Measurements from ENCODE around the gene OR5K2. TPM values are rescaled to one million over a fixed set of nuclear protein-coding genes. Genes with fewer than 3 reads are reported as not detected.

Gene OR5K2
- total and polyA plus RNA-seq, 5 donors from 2014 or later, result not detected

DNA sequence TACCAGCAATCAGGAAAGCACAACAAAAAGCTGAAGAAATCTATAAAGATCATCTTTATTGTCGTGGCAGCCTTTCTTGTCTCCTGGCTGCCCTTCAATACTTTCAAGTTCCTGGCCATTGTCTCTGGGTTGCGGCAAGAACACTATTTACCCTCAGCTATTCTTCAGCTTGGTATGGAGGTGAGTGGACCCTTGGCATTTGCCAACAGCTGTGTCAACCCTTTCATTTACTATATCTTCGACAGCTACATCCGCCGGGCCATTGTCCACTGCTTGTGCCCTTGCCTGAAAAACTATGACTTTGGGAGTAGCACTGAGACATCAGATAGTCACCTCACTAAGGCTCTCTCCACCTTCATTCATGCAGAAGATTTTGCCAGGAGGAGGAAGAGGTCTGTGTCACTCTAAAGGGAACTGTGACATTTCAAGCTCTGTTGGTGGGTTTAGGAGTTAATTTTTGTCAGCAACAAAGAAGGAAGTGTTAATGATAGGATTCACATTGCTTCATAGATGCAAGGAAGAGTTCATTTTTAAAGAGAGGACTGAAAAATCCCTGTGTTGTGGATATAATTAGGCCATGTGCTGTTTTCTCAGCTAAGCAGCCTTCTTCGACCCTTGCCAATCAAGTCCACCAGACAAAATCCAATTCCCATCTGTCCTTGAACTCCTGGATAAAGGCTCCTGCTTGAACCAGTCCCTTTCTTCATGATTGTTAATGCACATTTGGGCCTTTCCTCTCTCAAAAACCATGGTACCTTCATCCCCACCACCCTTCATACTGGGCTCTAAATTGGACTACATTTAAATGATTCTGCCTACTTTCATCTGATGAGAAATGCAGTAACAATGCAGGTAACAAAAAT is 35.5 kb downstream of the OR5K2 start:
- Histone ChIP-seq H3K9me3 (ENCODE audit: control insufficient read depth in 2 of 2, low read length in 2 of 2) (no peaks in the 10 kb centered on the region), H3K4me1 (ENCODE audit: control insufficient read depth, insufficient read depth, low read length, poor library complexity, severe bottlenecking) (peaks cover 16% of the 10 kb centered on the region), H3K27me3 (ENCODE audit: control insufficient read depth, insufficient read depth, low read length) (no peaks in the 10 kb centered on the region), H3K36me3 (ENCODE audit: control insufficient read depth, insufficient read depth, low read length) (peaks cover 2% of the 10 kb centered on the region), H3K4me3 (ENCODE audit: low read depth, low read length) (peak overlapping the region; percentile 94), H3K27ac (ENCODE audit: insufficient read depth, low read length, poor library complexity, severe bottlenecking) (peak overlapping the region; percentile 38)
- peak overlapping the region in 1 of 3 donors; percentile 38 for H3K27ac Mint-ChIP-seq
- H3K4me1 Mint-ChIP-seq, result peaks cover 11 to 48% (median 27%) of the 10 kb centered on the region in 4 donors
- ATAC-seq (ENCODE audit: low read depth in 2 of 2) (no peak), DNase-seq (no peak)
- peak overlapping the region; percentile 21 to 88 (median 62) for H3K4me3 Mint-ChIP-seq
- no peaks in the 10 kb centered on the region for H3K36me3 Mint-ChIP-seq
- peaks cover 0 to 1% (median 0%) of the 10 kb centered on the region in 7 donors for H3K9me3 Mint-ChIP-seq
- peaks cover 8% of the 10 kb centered on the region for H3K27me3 Mint-ChIP-seq

DNA sequence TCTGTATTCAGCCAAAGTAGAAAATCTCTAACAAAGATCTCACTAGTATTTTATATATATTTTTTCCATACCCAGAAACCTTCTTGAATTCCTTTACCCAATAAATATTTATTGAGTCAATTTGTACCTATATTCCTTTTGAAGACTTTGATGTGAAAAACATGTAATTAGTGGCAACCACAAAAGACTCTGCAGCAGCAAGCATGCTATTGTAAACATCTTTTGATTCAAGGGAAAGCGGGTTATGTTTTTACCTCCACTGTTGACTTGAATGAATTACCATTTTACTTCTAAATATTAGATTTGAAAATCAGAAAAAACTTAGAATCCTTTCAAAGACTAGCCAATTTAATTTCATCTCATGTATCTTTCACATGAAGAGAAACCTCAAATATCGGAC is 36.7 kb downstream of the OR5K2 start:
- peaks cover 16% of the 10 kb centered on the region for H3K4me1 ChIP-seq (ENCODE audit: control insufficient read depth, insufficient read depth, low read length, poor library complexity, severe bottlenecking)
- Mint-ChIP-seq H3K4me1 (peaks cover 12 to 48% (median 27%) of the 10 kb centered on the region in 4 donors), H3K9me3 (peaks cover 0 to 1% (median 0%) of the 10 kb centered on the region in 7 donors), H3K4me3 (peak overlapping the region in 3 of 4 donors; percentile 33 to 88 (median 76)), H3K36me3 (no peaks in the 10 kb centered on the region), H3K27me3 (peaks cover 8% of the 10 kb centered on the region), H3K27ac (no peak overlapping the region)
- H3K4me3 ChIP-seq (ENCODE audit: low read depth, low read length), result peak overlapping the region; percentile 94
- H3K27ac ChIP-seq (ENCODE audit: insufficient read depth, low read length, poor library complexity, severe bottlenecking), result peak overlapping the region; percentile 19
- H3K27me3 ChIP-seq (ENCODE audit: control insufficient read depth, insufficient read depth, low read length), result no peaks in the 10 kb centered on the region
- ATAC-seq (ENCODE audit: low read depth in 2 of 2) (no peak), DNase-seq (peak in 1 of 3 donors; percentile 63)
- peaks cover 2% of the 10 kb centered on the region for H3K36me3 ChIP-seq (ENCODE audit: control insufficient read depth, insufficient read depth, low read length)
- no peaks in the 10 kb centered on the region for H3K9me3 ChIP-seq (ENCODE audit: control insufficient read depth in 2 of 2, low read length in 2 of 2)

- ATAC-seq (ENCODE audit: low read depth in 2 of 2), result no peak
These were observed 37.3 kb downstream of the OR5K2 start for GRCh38 chr3:98534734-98535133.

GRCh38 chr3:98536456-98537017 is 39.1 kb downstream of the OR5K2 start:
- no peak overlapping the region for H3K27ac ChIP-seq (ENCODE audit: insufficient read depth, low read length, poor library complexity, severe bottlenecking)
- peak; percentile 24 to 36 for ATAC-seq (ENCODE audit: low read depth in 2 of 2)
- H3K4me1 ChIP-seq (ENCODE audit: control insufficient read depth, insufficient read depth, low read length, poor library complexity, severe bottlenecking), result peaks cover 16% of the 10 kb centered on the region
- peaks cover 8% of the 10 kb centered on the region for H3K27me3 Mint-ChIP-seq
- peak in 1 of 3 donors; percentile 76 for DNase-seq
- peaks cover 2% of the 10 kb centered on the region for H3K36me3 ChIP-seq (ENCODE audit: control insufficient read depth, insufficient read depth, low read length)
- peak overlapping the region; percentile 94 for H3K4me3 ChIP-seq (ENCODE audit: low read depth, low read length)
- H3K27me3 ChIP-seq (ENCODE audit: control insufficient read depth, insufficient read depth, low read length), result no peaks in the 10 kb centered on the region
- H3K27ac Mint-ChIP-seq, result peak overlapping the region in 1 of 3 donors; percentile 35
- H3K9me3 Mint-ChIP-seq, result no peaks in the 10 kb centered on the region
- H3K9me3 ChIP-seq (ENCODE audit: control insufficient read depth in 2 of 2, low read length in 2 of 2), result no peaks in the 10 kb centered on the region
- H3K4me1 Mint-ChIP-seq, result peaks cover 20 to 49% (median 32%) of the 10 kb centered on the region in 4 donors
- H3K36me3 Mint-ChIP-seq, result no peaks in the 10 kb centered on the region
- peak overlapping the region in 3 of 4 donors; percentile 41 to 84 (median 51) for H3K4me3 Mint-ChIP-seq

More at GRCh38 chr3:98534734-98535133, 37.3 kb downstream of the OR5K2 start:
- Mint-ChIP-seq H3K27me3 (peaks cover 8% of the 10 kb centered on the region), H3K4me1 (peaks cover 13 to 48% (median 28%) of the 10 kb centered on the region in 4 donors), H3K36me3 (no peaks in the 10 kb centered on the region), H3K4me3 (peak overlapping the region in 1 of 4 donors; percentile 88), H3K9me3 (peaks cover 0 to 1% (median 0%) of the 10 kb centered on the region in 7 donors), H3K27ac (no peak overlapping the region)
- peak overlapping the region; percentile 94 for H3K4me3 ChIP-seq (ENCODE audit: low read depth, low read length)
- peaks cover 2% of the 10 kb centered on the region for H3K36me3 ChIP-seq (ENCODE audit: control insufficient read depth, insufficient read depth, low read length)
- peaks cover 16% of the 10 kb centered on the region for H3K4me1 ChIP-seq (ENCODE audit: control insufficient read depth, insufficient read depth, low read length, poor library complexity, severe bottlenecking)
- H3K27ac ChIP-seq (ENCODE audit: insufficient read depth, low read length, poor library complexity, severe bottlenecking), result peak overlapping the region; percentile 19
- DNase-seq, result no peak
- no peaks in the 10 kb centered on the region for H3K9me3 ChIP-seq (ENCODE audit: control insufficient read depth in 2 of 2, low read length in 2 of 2)
- H3K27me3 ChIP-seq (ENCODE audit: control insufficient read depth, insufficient read depth, low read length), result no peaks in the 10 kb centered on the region

- Mint-ChIP-seq H3K4me1 (peaks cover 22 to 37% (median 27%) of the 10 kb centered on the region in 4 donors), H3K36me3 (peaks cover 3% of the 10 kb centered on the region), H3K9me3 (peaks cover 0 to 2% (median 0%) of the 10 kb centered on the region in 7 donors), H3K27ac (peak overlapping the region; percentile 11 to 77 (median 42)), H3K27me3 (no peaks in the 10 kb centered on the region), H3K4me3 (peak overlapping the region; percentile 18 to 50 (median 34))
- H3K9me3 ChIP-seq (ENCODE audit: control insufficient read depth in 2 of 2, low read length in 2 of 2), result no peaks in the 10 kb centered on the region
- peaks cover 6% of the 10 kb centered on the region for H3K4me1 ChIP-seq (ENCODE audit: control insufficient read depth, insufficient read depth, low read length, poor library complexity, severe bottlenecking)
- peak overlapping the region; percentile 63 for H3K4me3 ChIP-seq (ENCODE audit: low read depth, low read length)
- peaks cover 2% of the 10 kb centered on the region for H3K36me3 ChIP-seq (ENCODE audit: control insufficient read depth, insufficient read depth, low read length)
- DNase-seq, result peak in 2 of 3 donors; percentile 44 to 91
- H3K27me3 ChIP-seq (ENCODE audit: control insufficient read depth, insufficient read depth, low read length), result no peaks in the 10 kb centered on the region
- H3K27ac ChIP-seq (ENCODE audit: insufficient read depth, low read length, poor library complexity, severe bottlenecking), result peak overlapping the region; percentile 70
- ATAC-seq (ENCODE audit: low read depth in 2 of 2), result peak; percentile 76 to 82
These were observed 42.9 kb downstream of the OR5K2 start for GRCh38 chr3:98540346-98540745.

GRCh38 chr3:98541695-98542094 is 44.2 kb downstream of the OR5K2 start:
- H3K4me1 Mint-ChIP-seq, result peaks cover 25 to 44% (median 30%) of the 10 kb centered on the region in 4 donors
- DNase-seq (no peak), ATAC-seq (ENCODE audit: low read depth in 2 of 2) (no peak)
- H3K4me3 Mint-ChIP-seq, result peak overlapping the region in 2 of 4 donors; percentile 79 to 89
- Histone ChIP-seq H3K4me1 (ENCODE audit: control insufficient read depth, insufficient read depth, low read length, poor library complexity, severe bottlenecking) (peaks cover 7% of the 10 kb centered on the region), H3K27me3 (ENCODE audit: control insufficient read depth, insufficient read depth, low read length) (no peaks in the 10 kb centered on the region), H3K9me3 (ENCODE audit: control insufficient read depth in 2 of 2, low read length in 2 of 2) (no peaks in the 10 kb centered on the region), H3K4me3 (ENCODE audit: low read depth, low read length) (no peak overlapping the region), H3K36me3 (ENCODE audit: control insufficient read depth, insufficient read depth, low read length) (peaks cover 1% of the 10 kb centered on the region), H3K27ac (ENCODE audit: insufficient read depth, low read length, poor library complexity, severe bottlenecking) (no peak overlapping the region)
- no peak overlapping the region for H3K27ac Mint-ChIP-seq
- H3K36me3 Mint-ChIP-seq, result peaks cover 3% of the 10 kb centered on the region
- H3K9me3 Mint-ChIP-seq, result peaks cover 0 to 2% (median 0%) of the 10 kb centered on the region in 7 donors
- no peaks in the 10 kb centered on the region for H3K27me3 Mint-ChIP-seq

DNA sequence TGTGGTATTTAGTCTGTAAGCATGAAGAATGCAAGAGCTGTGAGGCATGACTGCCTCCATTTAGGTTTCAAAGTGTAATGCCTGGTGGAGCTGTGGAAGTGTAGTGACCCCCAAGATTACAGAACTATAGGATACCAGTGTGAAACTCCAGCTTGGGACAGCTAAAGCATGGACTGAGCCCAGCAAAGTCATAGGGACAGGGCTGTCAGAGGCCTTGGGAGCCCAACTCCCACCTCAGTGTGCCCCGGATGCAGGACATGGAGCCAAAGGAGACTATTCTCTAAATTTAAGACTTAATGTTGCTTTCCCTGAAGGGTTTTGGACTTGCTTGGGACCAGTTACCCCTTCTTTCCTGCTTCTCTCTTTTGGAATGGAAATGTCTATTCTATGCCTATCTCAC is 45.1 kb downstream of the OR5K2 start:
- Histone ChIP-seq H3K4me1 (ENCODE audit: control insufficient read depth, insufficient read depth, low read length, poor library complexity, severe bottlenecking) (peaks cover 6% of the 10 kb centered on the region), H3K4me3 (ENCODE audit: low read depth, low read length) (no peak overlapping the region), H3K27me3 (ENCODE audit: control insufficient read depth, insufficient read depth, low read length) (no peaks in the 10 kb centered on the region), H3K27ac (ENCODE audit: insufficient read depth, low read length, poor library complexity, severe bottlenecking) (no peak overlapping the region), H3K36me3 (ENCODE audit: control insufficient read depth, insufficient read depth, low read length) (no peaks in the 10 kb centered on the region), H3K9me3 (ENCODE audit: control insufficient read depth in 2 of 2, low read length in 2 of 2) (no peaks in the 10 kb centered on the region)
- Mint-ChIP-seq H3K36me3 (peaks cover 3% of the 10 kb centered on the region), H3K27ac (no peak overlapping the region), H3K9me3 (peaks cover 0 to 2% (median 0%) of the 10 kb centered on the region in 7 donors), H3K4me3 (no peak overlapping the region), H3K4me1 (peaks cover 21 to 44% (median 24%) of the 10 kb centered on the region in 4 donors), H3K27me3 (no peaks in the 10 kb centered on the region)
- no peak for DNase-seq
- ATAC-seq (ENCODE audit: low read depth in 2 of 2), result no peak
